Measurements from ENCODE around the gene GATA1.

Gene GATA1

DNA sequence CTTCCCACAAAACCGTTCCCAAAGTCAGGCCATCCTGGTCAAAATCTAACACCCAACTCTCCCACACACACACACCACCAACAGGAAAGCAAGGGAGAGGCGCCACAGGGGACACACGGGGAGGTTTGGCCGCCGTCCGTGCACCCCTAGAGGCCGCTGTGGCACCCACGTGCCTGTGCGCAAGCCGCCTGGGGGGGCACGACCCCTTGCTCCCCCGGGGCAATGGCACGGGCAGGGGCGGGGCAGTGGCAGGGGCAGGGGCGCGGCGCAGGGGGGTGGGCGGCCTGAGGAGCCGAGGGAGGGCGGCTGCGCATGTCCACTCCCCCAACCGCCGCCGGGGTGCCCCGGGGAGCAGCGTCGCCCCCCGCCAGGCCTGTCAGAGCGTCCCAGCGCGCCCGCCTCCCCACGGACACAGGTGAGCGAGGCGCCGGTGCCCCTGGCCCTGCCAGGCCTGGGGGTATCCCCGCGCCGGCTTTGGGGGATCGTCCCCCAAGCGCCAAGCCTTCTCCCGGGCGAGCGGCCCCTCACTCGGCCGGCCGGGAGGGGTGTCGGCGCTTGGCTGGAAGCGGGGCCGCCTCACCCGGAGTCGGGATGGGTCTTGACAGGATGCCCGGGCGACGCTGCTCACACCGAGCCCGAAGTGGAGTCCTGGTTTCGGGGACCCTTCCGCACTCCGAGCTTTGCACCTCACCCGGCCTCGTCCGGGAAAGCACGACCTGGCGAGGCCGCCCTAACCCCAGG lies 39.9 kb downstream of the GATA1 start, which contains the start of gene ERAS:
ERAS (plus strand) TSS at position 379 of the 741 bp plus-strand sequence. CDS start 2,611 bp downstream, outside the sequence.
- in situ Hi-C loops (cut with HindIII; ENCODE audit: low sequenced_read_pairs), result no loop called here
- TF ChIP-seq CTCF (IDR thresholded peaks at IDR 0.05; ENCODE audit: low read depth, low read length, missing control alignments), result no peak
- DNase-seq (ENCODE audit: low read depth), result no peak
- H3K4me3 ChIP-seq (ENCODE audit: low read depth, low read length), result no peak within 1 kb of the TSS

- H3K4me3 ChIP-seq (ENCODE audit: low read depth, low read length), result no peak overlapping the region
- in situ Hi-C loops (cut with HindIII; ENCODE audit: low sequenced_read_pairs), result no loop called here
- no peak for DNase-seq (ENCODE audit: low read depth)
- no peak for TF ChIP-seq CTCF (IDR thresholded peaks at IDR 0.05; ENCODE audit: low read depth, low read length, missing control alignments)
Measured at GRCh38 chrX:48826876-48827653, 40.7 kb downstream of the GATA1 start.

DNA sequence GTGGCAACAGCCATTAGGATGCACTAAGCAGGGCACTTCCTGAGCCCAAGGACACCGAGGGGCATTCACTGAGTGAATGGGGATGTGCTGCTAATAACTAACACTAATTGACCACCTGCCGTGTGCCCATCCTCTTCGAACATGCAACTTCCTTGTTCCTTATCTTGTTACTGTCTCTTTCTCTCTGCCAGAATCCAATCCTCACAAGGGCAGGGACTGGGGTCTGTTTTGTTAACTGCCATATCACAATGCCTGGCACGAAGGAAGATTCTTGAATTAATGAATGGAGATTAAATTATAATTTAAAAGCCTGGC lies 41.2 kb downstream of the GATA1 start:
- in situ Hi-C loops (cut with HindIII; ENCODE audit: low sequenced_read_pairs), result no loop called here
- no peak overlapping the region for H3K4me3 ChIP-seq (ENCODE audit: low read depth, low read length)
- DNase-seq (ENCODE audit: low read depth), result no peak
- no peak for TF ChIP-seq CTCF (IDR thresholded peaks at IDR 0.05; ENCODE audit: low read depth, low read length, missing control alignments)

GRCh38 chrX:48829016-48829735 lies 42.8 kb downstream of the GATA1 start:
- no peak for DNase-seq (ENCODE audit: low read depth)
- in situ Hi-C loops (cut with HindIII; ENCODE audit: low sequenced_read_pairs), result no loop called here
- no peak for TF ChIP-seq CTCF (IDR thresholded peaks at IDR 0.05; ENCODE audit: low read depth, low read length, missing control alignments)
- no peak overlapping the region for H3K4me3 ChIP-seq (ENCODE audit: low read depth, low read length)

- in situ Hi-C loops (cut with HindIII; ENCODE audit: low sequenced_read_pairs), result no loop called here
- no peak overlapping the region for H3K4me3 ChIP-seq (ENCODE audit: low read depth, low read length)
- no peak for DNase-seq (ENCODE audit: low read depth)
- TF ChIP-seq CTCF (IDR thresholded peaks at IDR 0.05; ENCODE audit: low read depth, low read length, missing control alignments), result no peak
Measured at GRCh38 chrX:48831136-48831908, 44.9 kb downstream of the GATA1 start.

- no peak overlapping the region for H3K4me3 ChIP-seq (ENCODE audit: low read depth, low read length)
- in situ Hi-C loops (cut with HindIII; ENCODE audit: low sequenced_read_pairs), result no loop called here
Measured at GRCh38 chrX:48831909-48832291, 45.5 kb downstream of the GATA1 start.

More at GRCh38 chrX:48831909-48832291, 45.5 kb downstream of the GATA1 start:
- TF ChIP-seq CTCF (IDR thresholded peaks at IDR 0.05; ENCODE audit: low read depth, low read length, missing control alignments), result no peak
- DNase-seq (ENCODE audit: low read depth), result no peak

Measured in astrocyte of the cerebellum (primary cell).